GM12873 (cell line): Measurements from ENCODE around the gene CAMK2N2.

Experiments used
- CTCF ChIP-seq: IDR thresholded peaks from 2 replicates; pipeline ENCODE4 v1.5.1; 2012; ENCODE audit warnings: low read depth, mild to moderate bottlenecking, moderate library complexity, low read length, control low read depth; ENCODE audit not compliant: insufficient read depth; ENCODE audit errors: missing control alignments

Gene CAMK2N2

GRCh38 chr3:184222521-184222920, 38.8 kb downstream of the CAMK2N2 start:
- TF ChIP-seq CTCF: no peak

GRCh38 chr3:184218814-184219213, 42.5 kb downstream of the CAMK2N2 start:
- TF ChIP-seq CTCF: no peak

DNA sequence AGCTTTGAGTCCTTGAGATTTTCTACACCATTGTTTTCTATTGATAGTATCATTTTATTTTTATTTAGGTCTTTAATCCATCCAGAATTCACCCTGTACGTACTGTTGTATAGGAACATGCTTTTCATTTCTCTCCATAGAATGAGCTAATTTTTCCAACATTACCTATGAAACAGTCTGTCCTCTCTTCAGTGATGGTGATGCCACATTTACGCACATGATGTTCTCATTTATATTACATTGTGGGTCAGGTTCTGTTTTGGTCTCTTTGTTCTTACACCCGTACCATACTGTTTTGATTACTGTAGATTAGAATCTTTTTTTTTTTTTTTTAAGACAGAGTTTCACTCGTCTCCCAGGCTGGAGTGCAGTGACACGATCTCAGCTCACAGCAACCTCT, 49.6 kb downstream of the CAMK2N2 start:
- no peak for TF ChIP-seq CTCF

- no peak for TF ChIP-seq CTCF
Measured at GRCh38 chr3:184211297-184211696, 50.1 kb downstream of the CAMK2N2 start.
